Neural crest cell (in vitro differentiated cells): ENCODE results near the gene CNIH3. TPM values are rescaled to one million over a fixed set of nuclear protein-coding genes. Genes with fewer than 3 reads are reported as not detected.

Source experiments
- DNase-seq: peaks from one replicate; pipeline ENCODE4 v3.0.0; 2021; ENCODE audit warnings: low read depth, mixed read lengths, low spot score
- H3K27ac Mint-ChIP-seq: one replicate; pipeline ENCODE4 v1.8.0; 2021; ENCODE audit warnings: mild to moderate bottlenecking, mixed read lengths; ENCODE audit not compliant: unreplicated experiment
- H3K27me3 Mint-ChIP-seq: 2 replicates; pipeline ENCODE4 v1.8.0; 2021; ENCODE audit warnings: low read depth, mild to moderate bottlenecking, mixed read lengths
- H3K36me3 Mint-ChIP-seq: 2 replicates; pipeline ENCODE4 v1.8.0; 2021; ENCODE audit warnings: low read depth, mild to moderate bottlenecking, mixed read lengths
- H3K4me1 Mint-ChIP-seq: 2 replicates; pipeline ENCODE4 v1.8.0; 2021; ENCODE audit warnings: mixed read lengths
- H3K4me3 Mint-ChIP-seq: one replicate; pipeline ENCODE4 v1.8.0; 2021; ENCODE audit warnings: mild to moderate bottlenecking, mixed read lengths
- H3K9me3 Mint-ChIP-seq: 2 replicates; pipeline ENCODE4 v1.8.0; 2021; ENCODE audit warnings: mixed read lengths
- CTCF ChIP-seq: fragments of 200-600 bp; sonication (generic); conservative IDR thresholded peaks from 2 replicates; pipeline ENCODE4 v1.5.0; 2021; ENCODE audit warnings: antibody characterized with exemption, mild to moderate bottlenecking
- total RNA-seq: library from RNA; stranded (reverse); gene quantifications from 2 replicates; pipeline ENCODE4 v1.2.1, GENCODE V29; 2021

The CNIH3 gene
- total RNA-seq, 1 donor from 2014 or later, result 3.8 TPM

DNA sequence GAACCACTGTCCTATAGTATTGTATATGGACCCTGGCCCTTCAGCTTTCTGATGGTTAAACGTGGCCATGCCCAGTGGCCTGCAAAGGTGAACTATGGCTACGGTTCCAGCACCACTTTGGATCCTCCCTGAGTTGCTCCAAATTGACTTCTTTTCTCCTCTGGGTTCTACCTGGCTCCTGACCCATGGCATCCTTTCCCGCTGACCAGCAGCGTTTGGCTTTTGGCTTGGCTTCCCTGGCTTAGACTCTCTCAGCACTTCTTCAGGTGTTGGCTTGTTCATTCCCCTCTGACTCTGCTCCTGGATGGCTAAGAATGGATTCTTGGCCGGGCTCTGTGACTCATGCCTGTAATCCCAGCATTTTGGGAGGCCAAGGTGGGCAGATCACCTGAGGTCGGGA is 152.9 kb downstream of the CNIH3 start:
- H3K27ac Mint-ChIP-seq, result no peak overlapping the region
- H3K4me3 Mint-ChIP-seq, result no peak overlapping the region
- no peaks in the 10 kb centered on the region for H3K9me3 Mint-ChIP-seq
- peaks cover 3% of the 10 kb centered on the region for H3K4me1 Mint-ChIP-seq
- no peaks in the 10 kb centered on the region for H3K36me3 Mint-ChIP-seq
- H3K27me3 Mint-ChIP-seq, result no peaks in the 10 kb centered on the region
- no peak for TF ChIP-seq CTCF
- no peak for DNase-seq

DNA sequence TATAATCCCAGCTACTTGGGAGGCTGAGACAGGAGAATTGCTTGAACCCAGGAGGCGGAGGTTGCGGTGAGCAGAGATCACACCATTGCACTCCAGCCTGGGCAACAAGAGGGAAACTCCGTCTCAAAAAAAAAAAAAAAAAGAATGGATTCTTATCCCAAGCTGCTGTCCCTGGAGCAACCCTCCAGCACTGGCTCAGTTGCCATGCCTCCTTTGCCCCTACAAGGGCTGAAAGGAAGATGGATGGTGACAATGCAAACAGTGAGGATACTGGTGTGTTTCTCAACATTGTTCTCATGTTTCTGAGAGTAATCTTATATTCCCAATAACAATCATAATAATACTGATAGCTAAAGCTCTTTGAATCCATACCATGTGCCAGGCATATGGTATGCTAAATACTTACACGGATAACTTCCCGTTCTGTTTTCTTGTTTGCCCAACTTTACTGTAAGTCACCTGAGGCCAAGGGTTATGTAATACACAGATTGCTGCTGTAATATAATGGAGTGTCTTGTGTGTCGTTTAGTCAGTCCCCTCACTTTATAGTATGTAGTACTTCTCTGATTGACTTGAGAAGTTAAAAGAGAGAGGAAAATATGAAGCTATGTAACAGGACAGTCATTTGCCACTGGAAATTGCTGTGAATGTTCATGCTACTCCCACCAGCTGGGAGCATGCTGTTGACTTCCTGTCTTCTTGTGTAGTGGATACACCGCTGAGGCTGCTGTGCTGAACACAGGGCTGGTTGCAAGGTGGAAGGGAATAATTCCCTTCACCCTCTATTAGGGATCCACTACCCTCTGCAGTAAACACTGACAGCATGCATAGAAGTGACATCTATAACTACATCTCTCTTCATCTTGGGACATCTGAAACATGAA is 153.6 kb downstream of the CNIH3 start:
- Mint-ChIP-seq H3K9me3 (no peaks in the 10 kb centered on the region), H3K4me1 (peaks cover 3% of the 10 kb centered on the region), H3K27ac (no peak overlapping the region), H3K27me3 (no peaks in the 10 kb centered on the region), H3K4me3 (no peak overlapping the region), H3K36me3 (no peaks in the 10 kb centered on the region)
- TF ChIP-seq CTCF, result no peak
- DNase-seq, result no peak

- no peak for DNase-seq
- Mint-ChIP-seq H3K27ac (no peak overlapping the region), H3K4me3 (no peak overlapping the region), H3K4me1 (peaks cover 3% of the 10 kb centered on the region), H3K27me3 (no peaks in the 10 kb centered on the region), H3K9me3 (no peaks in the 10 kb centered on the region), H3K36me3 (no peaks in the 10 kb centered on the region)
- no peak for TF ChIP-seq CTCF
These were observed 154.2 kb downstream of the CNIH3 start for GRCh38 chr1:224770336-224770693.

- Mint-ChIP-seq H3K9me3 (no peaks in the 10 kb centered on the region), H3K4me3 (no peak overlapping the region), H3K4me1 (no peaks in the 10 kb centered on the region), H3K36me3 (no peaks in the 10 kb centered on the region), H3K27me3 (no peaks in the 10 kb centered on the region), H3K27ac (no peak overlapping the region)
- no peak for TF ChIP-seq CTCF
- DNase-seq, result no peak
These were observed 157.5 kb downstream of the CNIH3 start for GRCh38 chr1:224773646-224774045.

GRCh38 chr1:224774378-224774777 is 158.3 kb downstream of the CNIH3 start:
- DNase-seq, result no peak
- TF ChIP-seq CTCF, result no peak
- H3K4me1 Mint-ChIP-seq, result no peaks in the 10 kb centered on the region
- H3K4me3 Mint-ChIP-seq, result no peak overlapping the region
- no peaks in the 10 kb centered on the region for H3K9me3 Mint-ChIP-seq
- no peak overlapping the region for H3K27ac Mint-ChIP-seq
- no peaks in the 10 kb centered on the region for H3K36me3 Mint-ChIP-seq
- no peaks in the 10 kb centered on the region for H3K27me3 Mint-ChIP-seq
